Measurements from ENCODE around the gene BOC. TPM values are rescaled to one million over a fixed set of nuclear protein-coding genes. Genes with fewer than 3 reads are reported as not detected.
A peak's percentile ranks its signal among the peaks of the same experiment; 100 is the strongest.

BOC gene
- polyA plus RNA-seq: 10 to 100 TPM; 26.6 to 29.6 TPM

- Histone ChIP-seq H3K36me3 (ENCODE audit: control insufficient read depth in 2 of 2, insufficient read depth in 2 of 2, low read length in 1 of 2) (no peaks in the 10 kb centered on the region), H3K4me3 (ENCODE audit: low read depth in 1 of 2, low read length in 2 of 2) (peak within 1 kb of the TSS; percentile 84 to 86), H3K4me1 (ENCODE audit: control insufficient read depth in 2 of 2, insufficient read depth in 2 of 2, low read length in 1 of 2) (no peaks in the 10 kb centered on the region), H3K9me3 (ENCODE audit: control insufficient read depth in 2 of 2, insufficient read depth in 1 of 2, low read depth in 1 of 2, low read length in 1 of 2) (no peaks in the 10 kb centered on the region), H3K27me3 (ENCODE audit: control insufficient read depth in 1 of 2, insufficient read depth in 2 of 2, low read length in 2 of 2) (peaks cover 0 to 2% of the 10 kb centered on the region in 2 donors), H3K27ac (ENCODE audit: low read depth in 2 of 2, low read length in 1 of 2) (peak within 1 kb of the TSS; percentile 82 to 94)
- 1% methylated on average over 66 to 76 of the region's 76 CpGs for WGBS, 2 donors
These were observed at the start of gene BOC for GRCh38 chr3:113211330-113212149. Gene BOC, plus strand, starts transcription at chr3:113211557. Its CDS starts 38,246 bp downstream, at chr3:113249803.

DNA sequence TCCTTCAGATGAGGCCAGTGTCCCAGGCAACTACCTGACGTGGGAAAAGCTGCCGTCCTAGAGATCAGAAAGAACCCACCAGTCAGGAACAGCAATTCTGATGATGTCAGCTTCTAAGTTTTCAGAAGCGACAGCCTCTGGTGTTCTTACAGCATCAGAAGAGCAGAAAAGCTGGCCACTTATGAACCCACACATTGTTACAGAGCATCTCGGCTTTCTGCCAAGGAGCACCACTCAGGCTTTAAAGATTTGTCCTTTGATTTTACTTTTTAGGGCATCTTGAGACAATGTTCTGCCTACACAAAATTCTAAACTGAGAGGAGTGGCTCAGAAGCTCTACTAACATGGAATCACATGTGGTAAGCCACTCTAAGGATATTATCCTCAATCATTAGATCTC lies 49.7 kb upstream of the BOC start:
- Histone ChIP-seq H3K27ac (ENCODE audit: low read depth in 2 of 2, low read length in 1 of 2) (no peak overlapping the region), H3K27me3 (ENCODE audit: control insufficient read depth in 1 of 2, insufficient read depth in 2 of 2, low read length in 2 of 2) (no peaks in the 10 kb centered on the region), H3K9me3 (ENCODE audit: control insufficient read depth in 2 of 2, insufficient read depth in 1 of 2, low read depth in 1 of 2, low read length in 1 of 2) (no peaks in the 10 kb centered on the region), H3K4me3 (ENCODE audit: low read depth in 1 of 2, low read length in 2 of 2) (no peak overlapping the region), H3K4me1 (ENCODE audit: control insufficient read depth in 2 of 2, insufficient read depth in 2 of 2, low read length in 1 of 2) (no peaks in the 10 kb centered on the region), H3K36me3 (ENCODE audit: control insufficient read depth in 2 of 2, insufficient read depth in 2 of 2, low read length in 1 of 2) (no peaks in the 10 kb centered on the region)
- 80 to 89% methylated on average over 4 of the region's 4 CpGs for WGBS, 2 donors

DNA sequence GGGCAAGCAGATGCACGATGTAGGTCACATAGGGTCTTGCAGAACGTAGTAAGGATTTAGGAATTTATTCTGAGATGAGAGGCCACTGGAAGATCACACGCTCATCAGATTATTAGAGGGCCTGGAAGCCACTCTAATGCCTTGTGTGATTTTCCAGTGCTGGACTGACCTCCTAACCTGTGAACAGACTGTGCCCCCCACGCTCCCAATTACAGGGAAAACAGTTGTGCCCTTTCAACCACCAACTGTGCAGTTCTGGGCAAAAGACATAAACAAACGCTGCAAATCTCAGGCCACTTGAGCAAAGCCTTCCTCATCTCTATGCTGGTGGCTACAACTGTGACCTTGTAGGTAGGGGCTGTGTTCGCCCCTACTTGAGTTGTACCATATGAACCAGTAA lies 48.2 kb upstream of the BOC start:
- Histone ChIP-seq H3K27ac (ENCODE audit: low read depth in 2 of 2, low read length in 1 of 2) (no peak overlapping the region), H3K27me3 (ENCODE audit: control insufficient read depth in 1 of 2, insufficient read depth in 2 of 2, low read length in 2 of 2) (no peaks in the 10 kb centered on the region), H3K9me3 (ENCODE audit: control insufficient read depth in 2 of 2, insufficient read depth in 1 of 2, low read depth in 1 of 2, low read length in 1 of 2) (no peaks in the 10 kb centered on the region), H3K4me3 (ENCODE audit: low read depth in 1 of 2, low read length in 2 of 2) (no peak overlapping the region), H3K36me3 (ENCODE audit: control insufficient read depth in 2 of 2, insufficient read depth in 2 of 2, low read length in 1 of 2) (no peaks in the 10 kb centered on the region), H3K4me1 (ENCODE audit: control insufficient read depth in 2 of 2, insufficient read depth in 2 of 2, low read length in 1 of 2) (no peaks in the 10 kb centered on the region)
- 88 to 91% methylated on average over 6 of the region's 6 CpGs for WGBS, 2 donors

DNA sequence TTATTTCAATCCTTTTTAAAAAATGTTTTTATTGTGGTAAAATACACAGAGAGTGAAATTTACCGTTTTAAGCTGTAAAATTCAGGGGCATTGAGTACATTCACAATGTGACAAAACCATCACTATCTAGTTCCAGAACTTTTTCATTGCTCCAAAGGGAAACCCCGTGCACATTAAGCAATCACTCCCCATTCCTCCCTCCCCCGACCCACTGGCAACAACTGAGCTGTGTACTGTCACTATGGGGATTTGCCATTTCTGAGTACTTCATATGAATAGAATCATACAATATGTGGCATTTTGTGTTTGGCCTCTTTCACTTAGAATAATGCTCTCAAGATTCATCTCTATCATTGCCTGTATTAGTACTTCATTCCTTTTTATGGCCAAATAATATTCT lies 45.5 kb upstream of the BOC start:
- no peak overlapping the region for H3K4me3 ChIP-seq (ENCODE audit: low read depth in 1 of 2, low read length in 2 of 2)
- H3K27me3 ChIP-seq (ENCODE audit: control insufficient read depth in 1 of 2, insufficient read depth in 2 of 2, low read length in 2 of 2): no peaks in the 10 kb centered on the region
- H3K36me3 ChIP-seq (ENCODE audit: control insufficient read depth in 2 of 2, insufficient read depth in 2 of 2, low read length in 1 of 2): no peaks in the 10 kb centered on the region
- no peaks in the 10 kb centered on the region for H3K9me3 ChIP-seq (ENCODE audit: control insufficient read depth in 2 of 2, insufficient read depth in 1 of 2, low read depth in 1 of 2, low read length in 1 of 2)
- H3K27ac ChIP-seq (ENCODE audit: low read depth in 2 of 2, low read length in 1 of 2): no peak overlapping the region
- no peaks in the 10 kb centered on the region for H3K4me1 ChIP-seq (ENCODE audit: control insufficient read depth in 2 of 2, insufficient read depth in 2 of 2, low read length in 1 of 2)
- 52 to 71% methylated on average over 3 of the region's 3 CpGs for WGBS, 2 donors

- H3K27me3 ChIP-seq (ENCODE audit: control insufficient read depth in 1 of 2, insufficient read depth in 2 of 2, low read length in 2 of 2): no peaks in the 10 kb centered on the region
- peak overlapping the region; percentile 70 to 85 for H3K27ac ChIP-seq (ENCODE audit: low read depth in 2 of 2, low read length in 1 of 2)
- no peaks in the 10 kb centered on the region for H3K9me3 ChIP-seq (ENCODE audit: control insufficient read depth in 2 of 2, insufficient read depth in 1 of 2, low read depth in 1 of 2, low read length in 1 of 2)
- H3K36me3 ChIP-seq (ENCODE audit: control insufficient read depth in 2 of 2, insufficient read depth in 2 of 2, low read length in 1 of 2): no peaks in the 10 kb centered on the region
- 44 to 46% methylated on average over 1 of the region's 1 CpG for WGBS, 2 donors
- H3K4me1 ChIP-seq (ENCODE audit: control insufficient read depth in 2 of 2, insufficient read depth in 2 of 2, low read length in 1 of 2): no peaks in the 10 kb centered on the region
- no peak overlapping the region for H3K4me3 ChIP-seq (ENCODE audit: low read depth in 1 of 2, low read length in 2 of 2)
These were observed 45.0 kb upstream of the BOC start for GRCh38 chr3:113166357-113166718.

DNA sequence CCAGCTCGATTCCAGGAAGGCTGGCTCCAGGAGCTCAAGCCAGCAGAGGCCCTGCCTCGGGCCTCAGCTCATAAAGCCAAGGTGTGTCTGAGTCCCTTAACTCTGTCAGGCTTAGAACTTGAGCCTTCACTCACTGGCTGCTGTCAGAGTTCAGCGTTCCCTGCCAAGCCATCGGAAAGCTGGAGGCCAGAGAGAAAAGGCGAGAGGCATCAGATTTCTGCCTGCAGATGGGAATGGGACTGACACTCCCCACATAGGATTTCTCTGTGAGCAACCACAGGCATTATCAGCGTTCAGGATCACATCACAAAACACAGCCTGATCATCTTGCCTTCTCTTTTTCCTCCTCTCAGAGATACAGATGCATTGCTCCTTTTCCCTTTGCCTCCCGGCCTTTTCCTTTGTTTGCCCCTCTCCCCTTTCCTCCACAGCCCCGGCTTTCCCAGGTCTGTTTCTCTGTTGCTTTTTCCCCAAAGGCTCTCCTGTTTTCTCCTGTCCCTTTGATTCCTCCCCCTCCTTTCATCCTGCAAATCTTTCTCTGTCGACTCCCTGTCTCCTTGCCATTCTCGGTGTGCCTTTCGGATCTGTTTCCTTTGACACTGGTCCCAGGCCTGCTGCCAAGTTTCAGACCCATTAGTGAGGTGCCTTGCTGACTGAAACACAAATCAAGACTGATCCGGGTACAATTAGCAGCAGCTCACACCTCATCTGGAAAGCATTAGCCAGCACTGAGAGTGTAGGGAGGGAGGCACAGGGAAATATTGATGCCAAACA lies 44.5 kb upstream of the BOC start:
- no peaks in the 10 kb centered on the region for H3K27me3 ChIP-seq (ENCODE audit: control insufficient read depth in 1 of 2, insufficient read depth in 2 of 2, low read length in 2 of 2)
- no peaks in the 10 kb centered on the region for H3K9me3 ChIP-seq (ENCODE audit: control insufficient read depth in 2 of 2, insufficient read depth in 1 of 2, low read depth in 1 of 2, low read length in 1 of 2)
- 18 to 26% methylated on average over 12 of the region's 12 CpGs for WGBS, 2 donors
- H3K4me1 ChIP-seq (ENCODE audit: control insufficient read depth in 2 of 2, insufficient read depth in 2 of 2, low read length in 1 of 2): no peaks in the 10 kb centered on the region
- H3K4me3 ChIP-seq (ENCODE audit: low read depth in 1 of 2, low read length in 2 of 2): no peak overlapping the region
- no peaks in the 10 kb centered on the region for H3K36me3 ChIP-seq (ENCODE audit: control insufficient read depth in 2 of 2, insufficient read depth in 2 of 2, low read length in 1 of 2)
- H3K27ac ChIP-seq (ENCODE audit: low read depth in 2 of 2, low read length in 1 of 2): peak overlapping the region; percentile 70 to 85

GRCh38 chr3:113167825-113168801 lies 43.2 kb upstream of the BOC start:
- Histone ChIP-seq H3K9me3 (ENCODE audit: control insufficient read depth in 2 of 2, insufficient read depth in 1 of 2, low read depth in 1 of 2, low read length in 1 of 2) (no peaks in the 10 kb centered on the region), H3K4me1 (ENCODE audit: control insufficient read depth in 2 of 2, insufficient read depth in 2 of 2, low read length in 1 of 2) (no peaks in the 10 kb centered on the region), H3K4me3 (ENCODE audit: low read depth in 1 of 2, low read length in 2 of 2) (no peak overlapping the region), H3K27ac (ENCODE audit: low read depth in 2 of 2, low read length in 1 of 2) (peak overlapping the region; percentile 4 to 30), H3K27me3 (ENCODE audit: control insufficient read depth in 1 of 2, insufficient read depth in 2 of 2, low read length in 2 of 2) (no peaks in the 10 kb centered on the region), H3K36me3 (ENCODE audit: control insufficient read depth in 2 of 2, insufficient read depth in 2 of 2, low read length in 1 of 2) (no peaks in the 10 kb centered on the region)
- WGBS, 2 donors: 37 to 68% methylated on average over 7 of the region's 7 CpGs

GRCh38 chr3:113169891-113170452 lies 41.4 kb upstream of the BOC start:
- no peaks in the 10 kb centered on the region for H3K36me3 ChIP-seq (ENCODE audit: control insufficient read depth in 2 of 2, insufficient read depth in 2 of 2, low read length in 1 of 2)
- no peak overlapping the region for H3K4me3 ChIP-seq (ENCODE audit: low read depth in 1 of 2, low read length in 2 of 2)
- H3K9me3 ChIP-seq (ENCODE audit: control insufficient read depth in 2 of 2, insufficient read depth in 1 of 2, low read depth in 1 of 2, low read length in 1 of 2): no peaks in the 10 kb centered on the region
- no peaks in the 10 kb centered on the region for H3K27me3 ChIP-seq (ENCODE audit: control insufficient read depth in 1 of 2, insufficient read depth in 2 of 2, low read length in 2 of 2)
- WGBS, 2 donors: 80 to 82% methylated on average over 6 of the region's 6 CpGs
- H3K4me1 ChIP-seq (ENCODE audit: control insufficient read depth in 2 of 2, insufficient read depth in 2 of 2, low read length in 1 of 2): no peaks in the 10 kb centered on the region
- H3K27ac ChIP-seq (ENCODE audit: low read depth in 2 of 2, low read length in 1 of 2): no peak overlapping the region

DNA sequence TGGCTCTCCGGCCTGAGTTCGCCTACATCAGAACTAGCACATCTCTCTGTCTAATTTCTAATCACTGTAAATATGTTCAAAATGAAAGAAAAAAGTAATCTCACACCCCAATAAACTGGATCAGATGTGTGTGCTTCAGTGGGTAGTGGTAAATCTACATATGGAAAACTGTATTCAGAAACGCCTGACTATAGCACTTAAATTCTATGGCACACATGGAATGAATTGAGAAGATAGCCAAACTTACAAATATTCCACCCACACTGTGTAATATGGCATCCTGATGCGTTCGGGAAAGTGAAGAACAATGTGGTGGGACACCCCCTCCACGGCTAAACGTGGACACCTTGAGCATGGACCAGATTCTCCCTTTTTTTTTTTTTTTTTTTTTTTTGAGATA lies 40.6 kb upstream of the BOC start:
- 93 to 95% methylated on average over 7 of the region's 7 CpGs for WGBS, 2 donors
- no peaks in the 10 kb centered on the region for H3K36me3 ChIP-seq (ENCODE audit: control insufficient read depth in 2 of 2, insufficient read depth in 2 of 2, low read length in 1 of 2)
- peaks cover 0 to 2% of the 10 kb centered on the region in 2 donors for H3K4me1 ChIP-seq (ENCODE audit: control insufficient read depth in 2 of 2, insufficient read depth in 2 of 2, low read length in 1 of 2)
- H3K9me3 ChIP-seq (ENCODE audit: control insufficient read depth in 2 of 2, insufficient read depth in 1 of 2, low read depth in 1 of 2, low read length in 1 of 2): no peaks in the 10 kb centered on the region
- H3K27me3 ChIP-seq (ENCODE audit: control insufficient read depth in 1 of 2, insufficient read depth in 2 of 2, low read length in 2 of 2): no peaks in the 10 kb centered on the region
- H3K27ac ChIP-seq (ENCODE audit: low read depth in 2 of 2, low read length in 1 of 2): no peak overlapping the region
- H3K4me3 ChIP-seq (ENCODE audit: low read depth in 1 of 2, low read length in 2 of 2): no peak overlapping the region

Data from esophagus (tissue), 2 donors.